Upper lobe of right lung (tissue), 1 donor: Measurements from ENCODE around the gene KAT6B. TPM values are rescaled to one million over a fixed set of nuclear protein-coding genes. Genes with fewer than 3 reads are reported as not detected.

Experiments
- ATAC-seq: fragments of 200-7000 bp; cut with Tn5 transposase; one replicate; pipeline ENCODE4 v1.9.1; 2020; ENCODE audit warnings: mild to moderate bottlenecking, moderate library complexity
- DNase-seq: peaks from one replicate; pipeline ENCODE4 v3.0.0-alpha.2; 2020
- H3K27ac ChIP-seq: fragments of 200-600 bp; one replicate; pipeline ENCODE4 v1.8.0; 2022
- H3K27me3 ChIP-seq: fragments of 200-600 bp; one replicate; pipeline ENCODE4 v1.8.0; 2022; ENCODE audit warnings: mild to moderate bottlenecking
- H3K36me3 ChIP-seq: fragments of 200-600 bp; one replicate; pipeline ENCODE4 v1.8.0; 2022
- H3K4me1 ChIP-seq: fragments of 200-600 bp; one replicate; pipeline ENCODE4 v1.8.0; 2022
- H3K4me3 ChIP-seq: fragments of 200-600 bp; one replicate; pipeline ENCODE4 v1.8.0; 2022; ENCODE audit warnings: mild to moderate bottlenecking
- H3K9me3 ChIP-seq: fragments of 200-600 bp; one replicate; pipeline ENCODE4 v1.8.0; 2022
- intact Hi-C: fragments of 100-400 bp; cut with DNase I; formaldehyde crosslinking; loops from one replicate; pipeline ENCODE4 v1.11.0; 2022
- total RNA-seq: library from RNA; stranded (reverse); fragmentation: NEBNext Ultra II Directional; extraction: Animal tissue kit (Norgen Biotek cat#: 25700); gene quantifications from one replicate; pipeline ENCODE4 v1.2.1, GENCODE V29; 2021
- TF ChIP-seq, protein P1 (sequence below): fragments of 200-600 bp; IDR thresholded peaks from one replicate; pipeline ENCODE4 v1.8.0; 2022; ENCODE audit warnings: antibody characterized with exemption
- donor health status: DM: no; HTN: yes; CAD: no; lungs with severe emphysema.

KAT6B gene
- total RNA-seq, 1 donor from 2014 or later: 45.4 TPM

DNA sequence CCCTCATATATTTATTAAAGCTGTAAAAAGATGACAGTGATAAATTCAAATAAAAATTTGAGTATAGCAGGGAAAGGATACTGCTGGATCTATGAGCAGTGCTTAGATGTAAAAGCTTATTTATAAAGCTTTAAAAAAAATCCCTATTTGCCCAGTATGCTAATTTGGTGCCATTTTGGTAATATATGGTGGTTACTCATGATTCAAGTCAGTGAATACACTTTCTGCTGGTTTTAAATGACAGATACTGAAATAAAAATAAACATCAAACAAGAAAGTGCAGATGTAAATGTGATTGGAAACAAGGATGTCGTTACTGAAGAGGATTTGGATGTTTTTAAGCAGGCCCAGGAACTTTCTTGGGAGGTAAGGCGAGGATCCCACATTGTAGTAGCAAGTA is 150.7 kb downstream of the KAT6B start:
- intact Hi-C loops: no loop called here
- TF ChIP-seq, protein P1, sequence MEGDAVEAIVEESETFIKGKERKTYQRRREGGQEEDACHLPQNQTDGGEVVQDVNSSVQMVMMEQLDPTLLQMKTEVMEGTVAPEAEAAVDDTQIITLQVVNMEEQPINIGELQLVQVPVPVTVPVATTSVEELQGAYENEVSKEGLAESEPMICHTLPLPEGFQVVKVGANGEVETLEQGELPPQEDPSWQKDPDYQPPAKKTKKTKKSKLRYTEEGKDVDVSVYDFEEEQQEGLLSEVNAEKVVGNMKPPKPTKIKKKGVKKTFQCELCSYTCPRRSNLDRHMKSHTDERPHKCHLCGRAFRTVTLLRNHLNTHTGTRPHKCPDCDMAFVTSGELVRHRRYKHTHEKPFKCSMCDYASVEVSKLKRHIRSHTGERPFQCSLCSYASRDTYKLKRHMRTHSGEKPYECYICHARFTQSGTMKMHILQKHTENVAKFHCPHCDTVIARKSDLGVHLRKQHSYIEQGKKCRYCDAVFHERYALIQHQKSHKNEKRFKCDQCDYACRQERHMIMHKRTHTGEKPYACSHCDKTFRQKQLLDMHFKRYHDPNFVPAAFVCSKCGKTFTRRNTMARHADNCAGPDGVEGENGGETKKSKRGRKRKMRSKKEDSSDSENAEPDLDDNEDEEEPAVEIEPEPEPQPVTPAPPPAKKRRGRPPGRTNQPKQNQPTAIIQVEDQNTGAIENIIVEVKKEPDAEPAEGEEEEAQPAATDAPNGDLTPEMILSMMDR: no peak
- no peak for DNase-seq
- Histone ChIP-seq H3K4me3 (no peak overlapping the region), H3K27me3 (no peaks in the 10 kb centered on the region), H3K9me3 (no peaks in the 10 kb centered on the region), H3K36me3 (peaks cover 19% of the 10 kb centered on the region), H3K4me1 (no peaks in the 10 kb centered on the region), H3K27ac (no peak overlapping the region)
- ATAC-seq: no peak

DNA sequence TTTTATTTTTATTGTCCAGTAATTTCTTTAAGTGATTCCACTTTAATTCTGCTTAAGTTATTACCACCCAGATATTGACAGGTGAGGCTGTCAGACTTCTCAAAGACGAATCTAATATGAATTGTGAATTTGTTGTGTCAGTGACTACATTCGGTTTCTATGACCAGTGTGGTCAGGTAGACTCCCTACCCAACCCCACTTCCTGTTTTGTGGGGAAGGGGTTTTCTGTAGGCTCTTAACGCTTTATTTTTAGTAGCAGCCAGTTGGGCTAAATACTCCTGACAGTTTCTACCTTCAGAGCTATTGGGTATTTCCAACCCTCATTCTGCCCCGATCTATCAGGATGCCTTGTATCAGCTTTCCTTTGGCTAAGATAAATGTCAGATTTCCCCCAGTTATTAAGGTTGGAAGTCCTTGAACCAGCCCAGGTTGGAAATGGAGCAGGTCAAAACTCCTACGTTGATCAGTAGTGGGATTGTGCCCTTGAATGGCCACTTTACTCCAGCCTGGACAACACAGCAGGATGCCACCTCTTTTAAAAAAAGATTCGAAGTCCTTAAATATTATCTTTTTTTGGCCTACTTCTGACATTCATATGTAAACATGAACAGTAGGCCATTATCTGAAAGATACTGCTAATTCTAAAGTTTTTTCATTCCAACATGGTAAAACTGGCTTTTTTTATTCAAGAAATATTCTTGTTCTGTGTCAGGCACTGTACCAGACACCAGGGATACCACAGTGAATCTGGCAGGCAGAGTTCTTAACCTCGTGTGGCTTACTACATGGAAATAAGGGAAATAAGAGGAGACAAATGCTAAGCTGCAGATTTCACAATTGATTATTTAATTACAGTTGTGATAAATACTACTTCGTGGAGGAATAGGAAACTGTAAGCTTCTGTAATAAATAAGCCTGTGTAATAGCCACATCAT is 151.8 kb downstream of the KAT6B start:
- intact Hi-C loops: no loop called here
- DNase-seq (no peak), ATAC-seq (no peak)
- Histone ChIP-seq H3K27ac (no peak overlapping the region), H3K9me3 (no peaks in the 10 kb centered on the region), H3K4me1 (no peaks in the 10 kb centered on the region), H3K27me3 (no peaks in the 10 kb centered on the region), H3K36me3 (peaks cover 19% of the 10 kb centered on the region), H3K4me3 (no peak overlapping the region)
- TF ChIP-seq, protein P1: no peak

DNA sequence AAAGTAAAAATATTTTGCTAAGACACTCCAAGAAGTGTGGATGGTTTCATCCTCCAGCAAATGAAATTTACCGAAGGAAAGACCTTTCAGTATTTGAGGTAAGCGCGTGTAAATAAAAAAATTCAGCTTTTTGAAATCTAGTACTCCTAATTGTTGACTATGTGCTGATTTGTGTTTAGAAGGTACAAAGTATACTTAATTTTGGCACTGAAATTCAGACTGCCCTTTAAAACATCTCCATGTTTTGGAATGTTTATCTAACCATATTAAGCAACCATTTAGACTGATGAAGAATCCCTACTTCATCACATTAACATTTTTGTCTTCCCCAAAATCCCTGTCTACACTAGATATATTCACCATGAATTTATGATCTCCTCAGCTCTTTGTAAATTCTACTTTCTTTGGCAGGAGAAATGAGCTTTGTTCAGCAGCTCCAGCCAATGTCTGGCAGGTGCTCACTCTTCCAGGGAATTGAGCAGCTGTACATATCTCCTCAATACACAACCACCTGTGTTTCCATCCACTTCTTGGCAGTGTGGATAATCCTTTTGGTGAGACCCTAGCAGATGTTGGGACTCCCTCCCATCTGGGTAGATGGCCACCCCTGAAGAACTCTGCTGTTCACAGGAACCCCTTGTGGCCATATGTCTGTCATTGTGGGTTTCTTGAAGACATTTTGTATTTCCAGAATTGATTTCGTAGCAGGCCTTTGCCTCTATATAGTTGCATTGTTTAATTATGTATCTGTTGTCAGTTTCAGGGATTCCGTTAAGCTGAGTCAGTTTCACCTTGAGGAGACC is 155.6 kb downstream of the KAT6B start:
- intact Hi-C loops: no loop called here
- DNase-seq: no peak
- no peaks in the 10 kb centered on the region for H3K4me1 ChIP-seq
- TF ChIP-seq, protein P1: no peak
- no peak for ATAC-seq
- H3K9me3 ChIP-seq: no peaks in the 10 kb centered on the region
- peaks cover 27% of the 10 kb centered on the region for H3K36me3 ChIP-seq
- H3K27me3 ChIP-seq: no peaks in the 10 kb centered on the region
- H3K4me3 ChIP-seq: no peak overlapping the region
- H3K27ac ChIP-seq: no peak overlapping the region

DNA sequence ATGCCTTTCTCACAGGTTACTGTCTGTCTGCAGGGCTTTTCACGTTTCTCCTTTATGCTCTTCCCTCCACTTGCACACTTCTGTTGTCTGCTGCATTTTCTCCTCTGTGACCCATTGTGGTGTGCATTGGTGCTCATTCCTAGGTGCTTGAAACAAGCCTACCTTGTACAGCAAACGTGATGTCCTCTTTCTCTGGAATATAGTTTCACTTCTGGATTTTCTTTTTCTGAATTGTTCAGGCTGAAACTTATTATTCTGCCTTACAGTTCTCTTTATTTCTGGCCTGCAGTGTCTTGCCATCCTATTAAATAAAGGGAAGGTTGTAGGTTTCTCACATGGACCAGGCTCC is 156.2 kb downstream of the KAT6B start:
- TF ChIP-seq, protein P1: no peak
- H3K4me3 ChIP-seq: no peak overlapping the region
- intact Hi-C loops: no loop called here

DNA sequence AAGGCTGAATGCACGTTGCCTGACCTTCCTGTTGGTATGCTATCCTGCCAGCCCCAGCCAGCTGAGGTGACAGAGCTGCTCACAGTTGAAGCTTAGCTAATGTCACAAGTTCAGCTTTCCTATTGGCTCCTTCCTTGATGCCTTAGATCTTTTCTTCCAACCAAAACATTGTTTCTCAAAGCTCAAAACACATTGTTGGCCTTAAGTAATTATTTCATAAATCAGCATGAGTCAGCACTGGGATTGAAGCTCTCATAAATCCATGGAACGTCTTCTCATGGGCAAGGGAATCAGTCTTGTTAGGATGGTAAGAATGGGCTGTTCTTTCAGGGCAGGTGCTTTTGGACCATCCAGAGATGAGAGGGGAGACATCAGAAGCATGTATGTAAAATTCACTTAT is 157.0 kb downstream of the KAT6B start:
- Histone ChIP-seq H3K36me3 (peaks cover 27% of the 10 kb centered on the region), H3K27me3 (no peaks in the 10 kb centered on the region), H3K27ac (no peak overlapping the region), H3K4me3 (no peak overlapping the region), H3K9me3 (no peaks in the 10 kb centered on the region), H3K4me1 (peaks cover 4% of the 10 kb centered on the region)
- intact Hi-C loops: no loop called here
- TF ChIP-seq, protein P1: no peak
- DNase-seq (no peak), ATAC-seq (no peak)

More for the DNA sequence above, 156.2 kb downstream of the KAT6B start:
- ATAC-seq: no peak
- H3K36me3 ChIP-seq: peaks cover 27% of the 10 kb centered on the region
- no peaks in the 10 kb centered on the region for H3K9me3 ChIP-seq
- no peaks in the 10 kb centered on the region for H3K4me1 ChIP-seq
- no peaks in the 10 kb centered on the region for H3K27me3 ChIP-seq
- H3K27ac ChIP-seq: no peak overlapping the region
- DNase-seq: no peak
